HG02943 (cell line): ENCODE data around the gene PPP1R3C.

ENCODE experiments used
- ATAC-seq: cut with Tn5 transposase; IDR thresholded peaks from one replicate; pipeline ENCODE4 v1.9.1; 2021; ENCODE audit warnings: mild to moderate bottlenecking, low read depth, moderate library complexity; ENCODE audit not compliant: unreplicated experiment

The PPP1R3C gene

DNA sequence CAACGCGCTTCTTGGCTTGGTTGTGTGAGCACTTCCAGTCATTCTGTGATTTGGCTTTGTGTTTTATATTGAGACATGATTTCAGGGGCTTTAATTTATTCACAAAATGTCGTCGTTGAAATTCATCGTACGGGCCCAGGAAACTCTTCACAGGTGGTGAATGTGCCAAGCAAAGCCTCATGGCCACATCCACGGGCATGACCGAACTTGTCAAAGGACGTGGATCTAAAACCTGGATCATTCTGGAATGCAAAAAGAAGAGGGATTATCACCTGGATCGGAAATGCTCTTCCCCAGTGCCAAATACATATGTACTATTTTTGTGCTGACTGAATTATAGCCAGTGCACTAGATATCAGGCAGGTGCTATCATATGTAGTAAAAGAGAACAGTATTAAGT lies 2.2 kb downstream of the PPP1R3C start:
- ATAC-seq = no peak

DNA sequence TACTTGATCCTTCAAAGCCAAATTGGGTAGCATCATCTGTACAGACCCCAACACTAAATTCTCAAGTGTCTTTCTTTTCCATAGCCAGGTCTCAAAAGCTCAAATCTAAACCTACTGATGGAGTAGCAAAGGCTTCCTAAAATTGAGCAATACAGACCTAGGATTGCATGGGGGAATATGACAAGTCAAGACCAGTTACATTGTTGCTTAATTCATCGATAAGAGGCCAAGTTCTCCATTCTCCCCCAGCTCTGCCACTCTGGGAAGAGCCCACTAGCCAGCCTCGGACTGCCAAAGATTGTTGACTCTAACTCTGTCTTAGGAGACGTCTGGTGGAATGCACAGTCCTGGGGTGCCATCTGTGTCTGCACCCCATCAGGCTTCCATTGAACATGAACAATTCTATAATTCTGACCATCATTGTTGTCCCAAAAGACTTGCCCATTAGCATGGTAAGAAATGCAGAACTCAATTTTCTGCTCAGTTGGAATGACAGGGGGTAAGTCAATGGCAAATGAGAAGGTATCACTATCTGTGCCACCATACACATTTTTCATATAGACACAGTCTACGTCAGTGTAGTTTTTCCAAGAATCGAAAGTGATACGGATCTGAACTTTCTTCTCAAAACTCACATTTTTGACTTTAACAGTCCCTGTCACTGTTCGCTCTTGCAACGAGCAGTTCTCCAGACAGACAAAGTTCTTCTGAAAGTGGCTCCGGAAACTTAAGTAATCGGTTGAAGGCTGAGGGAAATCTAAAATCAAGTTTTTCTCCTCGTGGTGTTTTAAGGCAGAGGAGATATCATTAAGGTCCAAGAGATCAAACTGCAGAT lies 2.9 kb downstream of the PPP1R3C start:
- no peak for ATAC-seq

DNA sequence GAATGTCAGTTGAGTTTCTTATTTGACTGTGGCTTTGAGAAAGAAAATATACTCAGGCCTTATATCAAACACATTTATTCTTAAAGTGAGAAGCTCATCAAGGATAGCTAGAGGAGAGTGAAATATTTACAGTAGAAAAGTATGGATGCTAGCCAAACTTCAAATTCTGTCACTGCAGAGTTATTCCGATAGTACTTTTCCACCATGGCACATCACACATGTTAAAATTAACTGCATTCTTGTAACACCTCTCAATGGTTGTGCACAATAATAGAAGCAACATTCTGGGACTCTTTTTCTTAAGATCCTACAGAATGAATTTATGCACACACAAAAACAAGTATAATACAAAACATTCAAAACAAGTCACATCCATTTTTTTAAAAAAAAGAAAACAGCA lies 4.5 kb downstream of the PPP1R3C start:
- ATAC-seq = no peak

DNA sequence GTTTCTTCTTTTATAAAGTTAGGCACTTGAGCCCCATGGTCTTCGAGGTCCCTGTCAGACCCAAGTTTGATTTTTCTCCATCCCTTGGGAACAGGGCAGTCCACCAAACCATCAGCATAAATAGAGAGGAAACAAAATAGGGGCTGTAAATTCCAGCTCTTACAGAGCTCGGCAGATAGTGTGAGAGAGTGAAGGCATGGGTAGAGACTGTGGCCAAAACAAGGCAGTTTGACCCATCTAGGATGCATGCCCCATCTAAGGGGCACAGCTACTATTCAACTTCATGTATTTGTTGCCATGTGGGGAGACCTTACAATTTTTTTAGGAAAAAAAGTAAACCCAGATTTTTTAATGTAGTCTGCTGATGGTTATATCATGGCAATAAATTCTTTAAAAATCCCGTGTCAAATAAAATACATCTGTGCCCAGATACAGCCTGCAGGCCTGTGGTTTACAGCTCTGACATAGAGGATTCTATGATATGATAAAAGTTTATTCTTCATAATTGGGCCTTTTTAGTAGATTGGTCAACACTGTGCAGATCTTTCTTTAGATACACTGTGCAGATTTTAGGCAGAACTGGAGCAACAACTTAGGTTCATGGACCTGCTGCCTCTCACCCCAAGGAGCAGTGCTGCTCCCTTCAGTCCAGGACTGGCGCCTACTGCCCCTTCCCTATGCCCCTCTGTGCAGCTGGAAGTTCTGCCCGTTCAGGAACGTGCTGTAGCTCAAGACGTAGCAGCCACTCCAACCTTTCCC lies 5.3 kb downstream of the PPP1R3C start:
- ATAC-seq = no peak

DNA sequence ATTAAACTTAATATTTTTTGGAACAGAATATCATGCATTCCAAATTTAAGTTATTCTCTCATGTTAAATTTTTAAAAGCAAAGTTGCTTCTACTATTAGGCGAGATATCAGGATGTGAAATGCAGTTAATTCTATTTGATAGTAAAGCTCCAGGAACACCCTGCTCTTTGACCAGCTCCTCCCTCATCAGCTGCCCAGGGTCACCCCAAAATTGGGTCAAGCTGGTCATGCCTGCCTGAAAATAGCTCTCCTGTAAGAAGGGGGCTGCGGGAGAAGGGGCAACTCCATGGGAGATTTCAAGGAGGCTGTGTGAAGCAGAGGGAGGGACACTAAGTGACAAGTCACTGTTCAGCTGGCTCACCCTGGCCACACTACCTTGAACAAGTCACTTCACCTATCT lies 5.9 kb downstream of the PPP1R3C start:
- ATAC-seq = no peak

DNA sequence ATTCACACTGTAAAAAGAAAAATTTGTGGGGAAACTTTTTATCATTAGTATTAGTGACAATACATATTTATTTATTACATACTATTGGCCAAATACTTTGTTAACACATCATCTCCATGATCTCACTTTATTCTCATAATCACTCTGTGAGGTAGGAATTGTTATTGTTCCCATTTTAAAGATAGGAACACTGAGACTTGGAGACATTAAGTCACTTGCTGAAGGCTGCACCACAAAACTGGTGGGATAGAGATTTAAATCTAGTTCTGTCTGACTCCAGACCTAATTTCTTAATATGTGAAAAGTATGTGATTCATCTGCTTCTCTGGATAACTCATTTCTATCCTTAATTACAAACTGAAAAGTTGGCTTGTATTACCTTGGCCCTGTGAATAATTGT lies 8.2 kb downstream of the PPP1R3C start:
- no peak for ATAC-seq

DNA sequence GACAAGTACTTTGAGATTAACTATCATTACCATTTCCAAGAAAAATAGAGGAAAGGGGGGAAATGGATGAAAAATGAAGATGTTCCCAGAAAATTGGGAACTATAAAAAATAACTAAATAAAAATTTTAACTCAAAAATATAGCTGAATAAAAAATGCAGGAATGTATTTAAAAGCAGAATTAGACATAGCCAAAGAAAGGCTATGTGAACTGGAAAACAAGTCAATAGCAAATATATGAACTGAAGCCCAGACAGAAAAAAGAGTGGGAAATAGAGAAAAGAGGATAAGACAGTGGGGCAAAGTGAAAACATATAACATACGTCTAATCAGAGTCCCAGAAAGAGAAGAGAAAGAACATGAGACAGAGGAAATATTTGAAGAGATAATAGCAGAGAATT lies 10.3 kb downstream of the PPP1R3C start:
- ATAC-seq = no peak

DNA sequence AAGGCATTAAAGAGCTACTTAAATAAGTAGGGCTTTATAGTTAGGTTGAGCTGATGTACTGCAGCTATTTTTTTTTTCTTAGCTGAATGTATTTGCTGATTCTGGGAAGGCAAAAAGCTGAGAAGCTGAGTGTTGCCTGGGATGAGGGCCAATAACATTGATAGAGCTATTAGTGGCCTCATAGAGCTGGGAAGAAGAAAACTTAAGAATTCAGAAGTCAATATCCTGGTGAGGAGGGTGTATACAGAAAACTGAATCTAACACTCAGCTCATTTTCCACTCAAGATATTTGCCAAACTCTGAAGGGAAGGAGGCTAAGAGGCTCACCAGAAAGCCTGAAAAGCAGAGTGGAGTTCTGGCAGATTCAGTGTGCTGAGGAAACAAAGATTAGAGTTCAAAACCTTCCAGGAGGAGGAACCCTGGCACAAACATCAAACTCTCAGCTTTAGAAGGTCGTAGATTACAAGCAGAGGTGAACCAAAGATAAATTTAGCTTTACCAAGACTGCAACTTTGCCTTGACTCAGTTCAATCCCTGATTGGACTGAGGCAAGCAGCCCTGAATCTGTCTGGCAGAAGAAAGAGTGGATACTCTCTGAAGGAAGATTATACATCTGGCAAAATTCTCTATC lies 11.3 kb downstream of the PPP1R3C start:
- no peak for ATAC-seq

DNA sequence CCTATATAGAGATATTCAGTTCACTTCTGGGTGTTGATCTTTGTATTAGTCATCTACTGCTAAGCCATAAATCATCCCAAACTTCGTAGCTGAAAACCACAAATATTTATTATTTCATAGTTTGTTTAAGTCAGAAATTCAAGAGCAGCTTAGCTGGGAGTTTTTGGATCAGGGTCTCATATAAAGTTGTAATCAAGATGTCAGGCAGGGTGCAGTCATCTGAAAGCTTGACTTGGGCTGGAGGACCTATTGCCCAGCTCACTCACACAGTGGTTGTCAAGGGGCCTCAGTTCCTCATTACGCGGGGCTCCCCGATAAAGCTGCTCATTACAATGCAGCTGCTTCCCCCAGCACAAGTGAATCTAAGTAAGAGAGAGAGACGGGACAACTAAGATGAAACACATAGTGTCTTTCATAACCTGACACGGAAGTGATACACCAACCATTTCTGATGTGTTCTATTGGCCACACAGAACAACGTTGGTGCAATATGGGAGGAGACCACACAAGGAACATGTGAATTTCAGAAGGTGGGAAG lies 15.7 kb downstream of the PPP1R3C start:
- no peak for ATAC-seq

DNA sequence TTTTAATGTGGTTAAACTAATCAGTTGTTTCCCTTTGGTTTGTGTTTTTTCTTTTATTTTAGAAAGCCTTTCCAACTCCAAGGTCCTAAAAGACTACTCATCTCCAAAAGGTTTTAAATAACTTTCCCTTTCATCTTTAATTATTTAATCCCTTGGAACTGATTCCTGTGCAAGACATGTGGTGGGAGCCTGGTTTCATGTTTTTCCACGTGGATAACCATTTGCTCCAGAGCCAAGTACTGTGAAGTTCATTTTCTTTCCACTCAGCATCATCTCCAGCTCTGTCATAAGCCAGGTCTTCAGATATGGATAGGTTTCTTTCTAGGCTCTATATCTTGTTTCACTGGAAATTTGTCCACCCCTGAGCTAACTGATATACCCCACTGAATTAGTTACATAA lies 16.7 kb downstream of the PPP1R3C start:
- no peak for ATAC-seq

DNA sequence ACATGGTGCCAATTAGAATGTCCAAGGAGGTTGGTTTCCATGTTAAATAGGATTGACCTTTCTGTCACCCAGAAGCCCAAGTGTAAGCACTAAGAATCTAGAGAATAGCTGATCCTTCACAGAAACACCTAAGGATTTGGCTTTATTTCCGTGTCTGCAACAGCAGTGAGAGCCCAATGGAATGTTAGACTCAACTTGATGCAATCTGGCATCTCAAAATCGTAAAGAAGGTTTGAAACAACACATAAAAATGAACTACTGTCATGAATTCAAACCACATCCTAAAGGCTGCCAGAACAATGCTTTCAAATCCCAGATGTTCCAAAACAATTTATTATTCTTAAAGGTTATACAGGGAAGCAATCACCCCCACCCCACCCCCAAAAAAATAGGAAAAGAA lies 18.6 kb downstream of the PPP1R3C start:
- no peak for ATAC-seq

DNA sequence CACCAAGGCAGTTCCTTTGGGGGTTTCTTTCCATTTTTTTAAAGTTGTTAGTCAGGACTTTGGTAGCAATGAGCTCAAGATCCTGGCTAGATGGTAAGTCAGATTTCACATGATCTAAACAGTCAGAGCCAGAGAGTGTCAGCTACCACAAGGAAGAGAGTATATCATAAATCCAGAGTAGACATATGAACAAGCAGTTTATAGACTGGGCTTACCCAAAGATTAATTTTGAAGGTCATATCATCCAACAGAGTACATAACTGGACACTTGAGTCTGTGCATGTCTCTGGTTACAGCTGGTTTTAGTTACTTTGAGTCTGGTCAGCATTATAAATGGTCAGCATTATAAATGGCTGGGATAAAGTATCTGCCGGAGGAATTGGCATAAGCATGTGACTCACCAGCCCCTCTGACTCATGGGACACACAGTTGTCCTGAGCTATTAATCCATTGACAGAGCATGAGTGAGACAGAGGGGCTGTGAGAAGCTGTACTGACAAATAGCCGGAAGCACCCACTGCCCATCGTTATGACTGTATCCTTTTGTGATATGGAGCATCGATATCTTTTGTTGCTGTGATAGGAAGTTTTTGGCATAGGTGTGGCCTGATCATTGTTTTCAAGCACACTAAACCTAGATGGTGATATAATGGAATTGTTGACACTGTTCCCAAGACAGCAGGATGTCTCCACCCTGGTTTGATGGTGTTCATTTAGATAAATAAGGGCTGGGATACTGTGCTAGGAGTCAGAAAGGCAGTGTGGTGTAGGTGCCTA lies 19.3 kb downstream of the PPP1R3C start:
- no peak for ATAC-seq

DNA sequence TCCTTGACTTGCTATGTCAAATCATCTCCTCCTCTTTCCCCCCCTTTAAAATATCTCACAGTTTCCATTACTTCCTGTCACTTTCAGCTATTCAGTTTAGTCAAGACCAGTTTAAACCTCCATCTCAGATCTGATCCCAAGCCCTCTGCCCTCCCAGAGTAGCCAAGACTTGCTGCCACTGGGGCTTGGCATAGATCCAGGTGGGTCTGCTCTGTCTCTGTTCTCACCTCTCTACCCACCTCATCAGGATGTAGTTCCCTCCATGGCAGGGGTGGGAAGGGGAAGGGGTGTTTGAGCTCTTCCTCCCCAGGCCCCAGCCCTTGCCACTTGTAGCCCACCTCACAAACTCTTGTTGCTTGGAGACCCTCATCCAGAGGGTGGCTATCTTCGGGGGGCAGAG lies 22.0 kb downstream of the PPP1R3C start:
- no peak for ATAC-seq

DNA sequence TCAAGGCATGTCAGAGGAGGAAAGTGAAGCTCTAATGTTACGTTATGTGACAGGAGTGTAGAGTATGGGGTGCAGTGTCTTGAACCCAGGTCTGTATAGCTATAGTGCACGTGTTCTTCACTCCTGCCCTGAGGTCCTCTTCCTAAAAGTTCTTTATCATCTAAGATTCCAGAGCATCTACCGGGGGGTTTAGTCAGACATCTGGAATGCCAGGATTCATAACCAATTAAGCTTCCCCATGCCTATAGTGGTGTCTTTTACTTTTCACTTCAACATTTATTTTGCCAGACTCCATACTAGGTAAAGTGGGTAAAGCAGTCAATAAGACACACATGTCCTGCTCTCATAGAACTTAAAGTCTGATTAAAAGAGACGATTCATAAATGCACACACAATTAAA lies 22.4 kb downstream of the PPP1R3C start:
- no peak for ATAC-seq

DNA sequence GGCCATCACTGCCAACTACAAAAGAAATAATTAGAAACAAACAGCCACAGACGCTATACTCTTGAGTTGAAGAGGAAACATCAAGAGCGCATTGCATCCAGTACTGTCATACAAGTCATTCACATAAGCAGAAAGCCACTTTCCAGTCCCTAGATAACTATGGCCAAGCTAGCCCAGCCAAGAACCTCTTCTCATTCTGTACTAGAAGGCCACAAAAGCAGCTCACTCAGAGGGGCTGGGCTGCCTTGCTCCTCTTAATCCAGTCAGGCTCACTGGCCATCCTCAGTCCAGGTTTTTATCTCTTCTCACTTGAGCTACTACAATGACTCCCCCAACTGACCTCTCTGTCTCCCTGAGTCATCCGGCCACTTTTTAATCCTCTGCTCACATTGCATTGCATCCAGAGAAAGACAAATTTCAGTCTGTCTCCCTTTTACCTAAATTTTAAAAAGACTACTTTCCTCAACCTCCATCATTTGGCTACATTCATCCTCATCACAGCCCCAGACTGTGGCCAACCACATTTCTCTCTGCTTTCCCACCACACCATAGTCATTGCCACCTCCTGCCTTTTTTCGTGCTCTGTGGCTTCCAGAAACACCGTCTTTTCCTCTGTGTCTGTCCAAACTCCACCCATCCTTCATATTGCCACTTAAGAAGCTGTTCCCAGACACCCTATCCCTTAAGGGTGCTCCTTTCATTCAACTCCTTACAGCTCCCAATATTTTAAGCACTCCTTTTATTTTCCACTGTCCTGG lies 25.0 kb downstream of the PPP1R3C start:
- ATAC-seq = no peak

DNA sequence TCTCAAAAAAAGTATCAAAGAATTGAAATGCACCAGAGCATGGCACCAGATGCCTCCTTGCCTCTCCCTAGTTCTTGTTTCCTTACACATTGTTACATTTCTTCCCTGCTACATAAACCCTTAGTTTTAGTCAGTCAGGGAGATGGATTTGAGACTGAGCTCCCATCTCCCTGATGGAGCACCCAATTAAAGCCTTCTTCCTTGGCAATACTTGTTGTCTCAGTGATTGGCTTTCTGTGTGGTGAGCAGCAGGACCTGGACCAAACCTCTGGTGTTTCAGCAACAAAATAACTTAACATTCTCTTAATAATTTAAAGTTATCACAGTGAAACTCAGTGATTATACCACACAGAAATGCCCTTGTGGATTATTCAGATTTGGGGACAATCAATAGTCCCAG lies 26.9 kb downstream of the PPP1R3C start:
- no peak for ATAC-seq

DNA sequence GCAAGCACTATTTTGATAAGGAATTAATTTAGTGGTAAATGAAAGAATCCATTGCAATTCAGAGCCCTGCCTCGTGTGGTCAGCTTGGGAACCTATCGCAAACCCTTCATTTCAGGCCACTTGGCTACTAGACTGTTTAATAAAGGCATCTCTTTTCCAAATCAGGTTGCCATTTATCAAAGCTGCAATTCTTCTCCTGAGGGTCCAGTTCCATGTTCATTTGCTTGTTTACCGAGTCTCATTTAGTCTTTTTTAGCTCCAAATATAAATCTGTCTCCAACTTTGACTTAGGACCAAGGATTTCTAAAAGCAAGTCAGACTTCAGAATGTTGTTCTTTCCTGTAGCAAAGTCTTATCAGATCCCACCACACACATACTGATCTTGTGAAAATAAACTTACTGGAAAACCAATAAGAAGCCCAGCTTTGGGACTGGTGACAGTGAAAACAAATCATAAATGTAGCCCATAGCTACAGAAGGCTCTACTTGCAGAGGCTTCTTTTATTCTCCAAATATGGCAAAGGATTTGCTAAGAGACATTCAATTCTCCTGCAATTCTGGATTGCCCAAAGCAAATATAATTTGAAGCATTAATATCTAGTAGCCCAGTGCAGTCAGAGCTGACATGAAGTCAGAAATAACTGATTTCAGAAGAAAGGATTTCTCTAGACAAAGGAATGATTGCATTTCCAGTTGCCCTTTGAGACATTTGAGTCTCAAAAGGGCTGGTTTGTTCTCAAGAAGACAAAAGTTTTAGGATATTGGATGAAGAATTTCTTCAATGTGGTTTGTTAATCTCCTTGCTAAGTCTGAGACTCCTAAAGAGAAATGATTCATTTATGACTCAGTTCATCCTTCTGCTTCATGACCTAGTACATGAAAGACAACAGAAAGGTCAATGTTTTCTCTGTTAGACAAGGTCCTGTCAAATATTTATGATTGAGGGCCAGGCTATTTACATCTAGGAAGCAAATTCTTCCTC lies 28.0 kb downstream of the PPP1R3C start:
- ATAC-seq = no peak

DNA sequence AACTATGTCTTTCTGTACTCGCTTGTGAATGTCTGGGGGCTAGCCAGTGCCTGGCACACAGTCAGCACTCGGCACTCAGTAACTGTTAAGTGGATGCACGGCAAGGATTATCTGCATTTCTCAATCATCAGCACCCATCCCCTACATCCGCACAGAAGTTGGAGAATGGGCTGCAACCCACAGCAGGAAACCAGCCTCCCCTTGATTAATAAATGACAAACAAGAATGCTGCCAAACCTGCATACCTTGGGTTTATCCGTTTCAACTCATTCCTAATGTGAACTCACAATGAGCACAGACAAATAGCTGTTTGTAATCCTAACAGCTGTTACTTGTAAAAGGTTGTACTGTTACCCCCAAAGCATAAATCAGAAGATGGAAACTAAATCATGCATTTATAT lies 28.9 kb downstream of the PPP1R3C start:
- no peak for ATAC-seq
